22Rv1 (cell line): ENCODE data around the gene PRIMA1.

Experiments used
- ZFX ChIP-seq: fragments of 450-650 bp; IDR thresholded peaks from 2 replicates; pipeline ENCODE4 v1.6.1; 2017; ENCODE audit warnings: antibody characterized with exemption, borderline replicate concordance
- TF ChIP-seq, protein P1 (sequence below): fragments of 450-650 bp; IDR thresholded peaks from 2 replicates; pipeline ENCODE4 v1.5.1; 2017; ENCODE audit warnings: mild to moderate bottlenecking

DNA sequence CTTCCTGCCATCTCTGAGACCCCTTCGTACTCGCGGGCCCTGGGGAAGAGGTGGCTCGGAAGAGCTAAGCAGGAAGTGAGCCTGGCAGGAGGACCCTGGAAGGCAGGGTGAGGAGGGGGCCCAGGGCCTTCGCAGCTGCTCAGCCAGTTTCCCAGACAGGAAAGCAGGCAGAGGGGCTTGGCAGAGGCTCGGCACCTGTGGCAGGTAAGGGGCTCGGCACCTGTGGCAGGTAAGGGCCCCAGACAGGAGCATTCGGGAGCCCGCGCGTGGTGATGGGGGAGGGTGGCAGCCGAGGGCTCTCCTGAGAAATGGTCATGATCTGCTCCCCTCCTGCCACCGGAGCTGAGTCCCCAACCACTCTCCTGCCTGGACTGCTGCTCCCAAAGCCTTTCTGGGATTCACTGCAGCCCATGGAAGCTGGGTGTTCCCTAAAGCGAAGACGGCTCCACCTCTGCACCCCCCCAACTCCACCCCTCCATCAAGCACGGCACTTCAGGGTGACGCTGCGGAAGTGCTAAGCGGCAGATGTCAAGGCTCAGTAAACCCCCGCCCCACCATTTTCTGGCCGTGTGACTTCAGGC lies 63.2 kb downstream of the PRIMA1 start:
- TF ChIP-seq, protein P1, sequence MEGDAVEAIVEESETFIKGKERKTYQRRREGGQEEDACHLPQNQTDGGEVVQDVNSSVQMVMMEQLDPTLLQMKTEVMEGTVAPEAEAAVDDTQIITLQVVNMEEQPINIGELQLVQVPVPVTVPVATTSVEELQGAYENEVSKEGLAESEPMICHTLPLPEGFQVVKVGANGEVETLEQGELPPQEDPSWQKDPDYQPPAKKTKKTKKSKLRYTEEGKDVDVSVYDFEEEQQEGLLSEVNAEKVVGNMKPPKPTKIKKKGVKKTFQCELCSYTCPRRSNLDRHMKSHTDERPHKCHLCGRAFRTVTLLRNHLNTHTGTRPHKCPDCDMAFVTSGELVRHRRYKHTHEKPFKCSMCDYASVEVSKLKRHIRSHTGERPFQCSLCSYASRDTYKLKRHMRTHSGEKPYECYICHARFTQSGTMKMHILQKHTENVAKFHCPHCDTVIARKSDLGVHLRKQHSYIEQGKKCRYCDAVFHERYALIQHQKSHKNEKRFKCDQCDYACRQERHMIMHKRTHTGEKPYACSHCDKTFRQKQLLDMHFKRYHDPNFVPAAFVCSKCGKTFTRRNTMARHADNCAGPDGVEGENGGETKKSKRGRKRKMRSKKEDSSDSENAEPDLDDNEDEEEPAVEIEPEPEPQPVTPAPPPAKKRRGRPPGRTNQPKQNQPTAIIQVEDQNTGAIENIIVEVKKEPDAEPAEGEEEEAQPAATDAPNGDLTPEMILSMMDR, result no peak
- TF ChIP-seq ZFX, result no peak
